H1 (cell line): ENCODE data around the gene GOLGA8R. TPM values are rescaled to one million over a fixed set of nuclear protein-coding genes. Genes with fewer than 3 reads are reported as not detected.
"Not testable (repeated sequence)": the region's sequence is repeated elsewhere in the genome, so short reads cannot be mapped to it uniquely, and the experiment has no call there.

Source experiments
- CTCF ChIA-PET: fragments of 300-600 bp; sonication (Branson Sonifier 250); formaldehyde crosslinking; loops from one replicate; lab custom pipeline; 2021; ENCODE audit not compliant: partially characterized antibody; lab: Charles Lee
- POLR2A ChIA-PET: fragments of 300-600 bp; sonication (Branson Sonifier 250); formaldehyde crosslinking; loops from one replicate; lab custom pipeline; 2021; ENCODE audit warnings: inconsistent platforms; ENCODE audit not compliant: partially characterized antibody; lab: Charles Lee
- DNase-seq, 2 experiments: peaks; one replicate each; pipeline versions ENCODE4 v3.0.0 to v3.0.0-alpha.2; 2010 to 2022; ENCODE audit warnings: low spot score in 2 of 2, low read depth in 1 of 2, mixed read lengths in 1 of 2
- FAIRE-seq: peaks from 2 replicates; lab custom pipeline; 2011; peaks lifted over from hg19 to GRCh38; lab: Jason Lieb, UNC
- H2AFZ ChIP-seq: 2 replicates; pipeline ENCODE4 v1.8.1; 2012; ENCODE audit warnings: low read length, inconsistent platforms
- H2AK5ac ChIP-seq: 2 replicates; pipeline ENCODE4 v1.6.1; 2013; ENCODE audit warnings: low read depth, low read length
- H2BK120ac ChIP-seq: replicated peaks from 2 replicates; pipeline ENCODE3; 2013; ENCODE audit warnings: low read depth, low read length, inconsistent platforms
- H2BK12ac ChIP-seq: 2 replicates; pipeline ENCODE4 v1.6.1; 2013; ENCODE audit warnings: low read depth, low read length
- H2BK15ac ChIP-seq: 2 replicates; pipeline ENCODE4 v1.6.1; 2013; ENCODE audit warnings: low read length
- H2BK20ac ChIP-seq: 2 replicates; pipeline ENCODE4 v1.6.1; 2013; ENCODE audit warnings: low read length
- H2BK5ac ChIP-seq: 2 replicates; pipeline ENCODE4 v1.6.1; 2013; ENCODE audit warnings: low read depth, low read length
- H3K14ac ChIP-seq: 2 replicates; pipeline ENCODE4 v1.6.1; 2013; ENCODE audit warnings: inconsistent platforms; ENCODE audit not compliant: insufficient read length
- H3K18ac ChIP-seq: 2 replicates; pipeline ENCODE4 v1.6.1; 2013; ENCODE audit warnings: low read length; ENCODE audit errors: extremely low read depth
- H3K23ac ChIP-seq: 2 replicates; pipeline ENCODE4 v1.6.1; 2013; ENCODE audit warnings: inconsistent platforms; ENCODE audit not compliant: insufficient read length
- H3K23me2 ChIP-seq: 2 replicates; pipeline ENCODE4 v1.6.1; 2013; ENCODE audit warnings: low read depth, low read length
- H3K27ac ChIP-seq: 2 replicates; pipeline ENCODE4 v1.6.1; 2011; ENCODE audit warnings: low read depth, low read length, inconsistent platforms
- H3K27me3 ChIP-seq, 4 experiments: replicated peaks in 1 of 4; 1 replicate in 1 of 4; 2 replicates in 3 of 4; pipeline versions ENCODE4 v1.6.1 to v1.8.1; 2011 to 2013; ENCODE audit warnings: low read length in 3 of 4, mild to moderate bottlenecking in 3 of 4, inconsistent platforms in 2 of 4, mixed read lengths in 2 of 4, moderate library complexity in 1 of 4; ENCODE audit not compliant: control insufficient read depth in 3 of 4, insufficient read depth in 3 of 4; ENCODE audit errors: extremely low read depth in 1 of 4
- H3K36me3 ChIP-seq, 4 experiments: 2 replicates each; pipeline versions ENCODE4 v1.6.1 to v1.8.1; 2011 to 2013; ENCODE audit warnings: mild to moderate bottlenecking in 4 of 4, low read length in 3 of 4, moderate library complexity in 2 of 4, control low read depth in 1 of 4, inconsistent platforms in 1 of 4; ENCODE audit not compliant: insufficient read depth in 4 of 4, control insufficient read depth in 2 of 4
- H3K4ac ChIP-seq: replicated peaks from 2 replicates; pipeline ENCODE3; 2013; ENCODE audit warnings: low read length, low read depth, mixed read lengths, inconsistent platforms; ENCODE audit not compliant: insufficient read length
- H3K4me1 ChIP-seq, 4 experiments: replicated peaks in 1 of 4; 1 replicate in 1 of 4; 2 replicates in 3 of 4; pipeline versions ENCODE4 v1.6.1 to v1.8.1; 2011 to 2013; ENCODE audit warnings: low read length in 3 of 4, inconsistent platforms in 2 of 4, mixed read lengths in 1 of 4; ENCODE audit not compliant: insufficient read depth in 4 of 4, control insufficient read depth in 3 of 4
- H3K4me2 ChIP-seq, 2 experiments: 2 replicates each; pipeline versions ENCODE4 v1.6.1 to v1.8.1; 2011 to 2013; ENCODE audit warnings: low read depth in 2 of 2, low read length in 2 of 2, control low read depth in 1 of 2, inconsistent platforms in 1 of 2, mild to moderate bottlenecking in 1 of 2; ENCODE audit not compliant: insufficient read depth in 1 of 2
- H3K4me3 ChIP-seq, 4 experiments: fragments of 200-600, 300-600 bp in 1 of 4; sonication (generic), shearing (Covaris generic), sonication (Bioruptor Twin) in 1 of 4; 2 replicates each; pipeline versions ENCODE4 v1.5.1 to v1.8.1; 2011 to 2016; ENCODE audit warnings: low read length in 4 of 4, low read depth in 3 of 4, control low read depth in 2 of 4, inconsistent platforms in 2 of 4, mild to moderate bottlenecking in 2 of 4, mixed read lengths in 1 of 4, moderate library complexity in 1 of 4; ENCODE audit not compliant: insufficient read depth in 2 of 4; ENCODE audit errors: extremely low read depth in 1 of 4
- H3K56ac ChIP-seq: replicated peaks from 2 replicates; pipeline ENCODE3; 2013; ENCODE audit warnings: low read depth, mild to moderate bottlenecking, mixed read lengths, low read length, inconsistent platforms; ENCODE audit not compliant: insufficient read length
- H3K79me1 ChIP-seq: 2 replicates; pipeline ENCODE4 v1.6.1; 2013; ENCODE audit warnings: low read depth, low read length, control low read depth
- H3K79me2 ChIP-seq, 2 experiments: 2 replicates each; pipeline versions ENCODE4 v1.6.1 to v1.8.1; 2012 to 2013; ENCODE audit warnings: low read length in 2 of 2, mild to moderate bottlenecking in 2 of 2, inconsistent platforms in 1 of 2; ENCODE audit not compliant: insufficient read depth in 2 of 2, control insufficient read depth in 1 of 2
- H3K9ac ChIP-seq, 4 experiments: replicated peaks in 1 of 4; 1 replicate in 1 of 4; 2 replicates in 3 of 4; pipeline versions ENCODE4 v1.6.1 to v1.8.1; 2011 to 2013; ENCODE audit warnings: low read depth in 3 of 4, low read length in 3 of 4, control low read depth in 2 of 4, mild to moderate bottlenecking in 2 of 4, moderate library complexity in 2 of 4, inconsistent platforms in 1 of 4; ENCODE audit errors: extremely low read depth in 1 of 4
- H3K9me3 ChIP-seq, 2 experiments: 2 replicates each; pipeline versions ENCODE4 v1.6.1 to v1.8.1; 2012 to 2013; ENCODE audit warnings: mild to moderate bottlenecking in 2 of 2, moderate library complexity in 2 of 2, control low read depth in 1 of 2, inconsistent platforms in 1 of 2, low read depth in 1 of 2, low read length in 1 of 2, mixed read lengths in 1 of 2; ENCODE audit not compliant: insufficient read depth in 2 of 2
- H4K20me1 ChIP-seq, 2 experiments: replicated peaks in 1 of 2; 2 replicates each; pipeline versions ENCODE3 to v1.8.1; 2011 to 2013; ENCODE audit warnings: inconsistent platforms in 2 of 2, low read length in 2 of 2, mild to moderate bottlenecking in 1 of 2; ENCODE audit not compliant: insufficient read depth in 2 of 2, control insufficient read depth in 1 of 2
- H4K5ac ChIP-seq: 2 replicates; pipeline ENCODE4 v1.6.1; 2013; ENCODE audit warnings: low read length, low read depth, mixed read lengths, inconsistent platforms; ENCODE audit not compliant: insufficient read length
- H4K8ac ChIP-seq: 2 replicates; pipeline ENCODE4 v1.8.0; 2013; ENCODE audit warnings: mild to moderate bottlenecking, moderate library complexity, low read length, inconsistent platforms; ENCODE audit not compliant: insufficient read depth; ENCODE audit errors: extremely low read depth
- H4K91ac ChIP-seq: replicated peaks from 2 replicates; pipeline ENCODE3; 2013; ENCODE audit warnings: low read length, mixed read lengths, inconsistent platforms; ENCODE audit not compliant: insufficient read length
- WGBS, 2 experiments: shearing (Covaris generic) in 1 of 2; methylation state at CpG; one replicate each; pipeline versions ENCODE4 v1.1.6 to v1.1.7; 2013 to 2015; ENCODE audit warnings: low lambda C conversion rate in 2 of 2, mixed read lengths in 2 of 2, inconsistent platforms in 1 of 2, low coverage in 1 of 2, missing lambda C conversion rate in 1 of 2; ENCODE audit not compliant: insufficient replicate concordance in 2 of 2, insufficient coverage in 1 of 2, insufficient read length in 1 of 2; ENCODE audit errors: extremely low coverage in 1 of 2, missing lambda C conversion rate in 1 of 2; 5-methylcytosine and 5-hydroxymethylcytosine counted together
- polyA plus RNA-seq, 7 experiments: library from polyadenylated mRNA; depleted of rRNA in 3 of 7; stranded (reverse) in 5 of 7; unstranded in 2 of 7; fragments of >200 nt in 5 of 7; fragments of 200-250 nt in 2 of 7; gene quantifications; 1 replicate in 5 of 7; 2 replicates in 1 of 7; 4 replicates in 1 of 7; pipeline versions ENCODE4 v1.2.1 to v1.2.3, GENCODE V29; 2011 to 2013; ENCODE audit warnings: missing spikeins in 2 of 7, mixed read lengths in 2 of 7
- total RNA-seq: library from RNA; stranded (reverse); fragmentation: NEBNext Ultra II Directional; extraction: Animal tissue kit (Norgen Biotek cat#: 25700); gene quantifications from 2 replicates; pipeline ENCODE4 v1.2.1, GENCODE V29; 2021

The GOLGA8R gene
- total and polyA plus RNA-seq, 2 of the 8 experiments (the other 6 are each of a cell fraction or from before 2014, with no cell fraction given), result 0.03 to 0.34 TPM

- H2BK120ac ChIP-seq, H3K18ac ChIP-seq, H3K4me3 ChIP-seq, H3K4me2 ChIP-seq, H3K4ac ChIP-seq, H3K79me2 ChIP-seq, H2AFZ ChIP-seq, DNase-seq, H3K27me3 ChIP-seq, FAIRE-seq, CTCF ChIA-PET, H3K4me1 ChIP-seq, H3K23ac ChIP-seq, POLR2A ChIA-PET, H4K20me1 ChIP-seq, H3K56ac ChIP-seq, H3K27ac ChIP-seq, H2BK5ac ChIP-seq, H3K79me1 ChIP-seq, H2BK15ac ChIP-seq, H4K5ac ChIP-seq, H3K9ac ChIP-seq, H2BK20ac ChIP-seq, H2BK12ac ChIP-seq, H4K91ac ChIP-seq, H4K8ac ChIP-seq, H2AK5ac ChIP-seq, H3K14ac ChIP-seq, H3K36me3 ChIP-seq, H3K9me3 ChIP-seq, H3K23me2 ChIP-seq: not testable (repeated sequence)
- 96% methylated on average over 5 of the region's 17 CpGs; no CpG with 5 or more reads in 1 of the 2 experiments for WGBS, 2 experiments
Observed at GRCh38 chr15:30367246-30367645, 46.8 kb downstream of the GOLGA8R start.

GRCh38 chr15:30361404-30361803, 52.7 kb downstream of the GOLGA8R start:
- H3K9ac ChIP-seq, H2BK120ac ChIP-seq, H2AFZ ChIP-seq, H3K4ac ChIP-seq, DNase-seq, H2BK20ac ChIP-seq, POLR2A ChIA-PET, H3K18ac ChIP-seq, H3K56ac ChIP-seq, FAIRE-seq, H2AK5ac ChIP-seq, H3K79me1 ChIP-seq, H2BK15ac ChIP-seq, H3K4me2 ChIP-seq, CTCF ChIA-PET, H2BK5ac ChIP-seq, H3K14ac ChIP-seq, H3K4me3 ChIP-seq, H3K27ac ChIP-seq, H3K36me3 ChIP-seq, H3K23me2 ChIP-seq, H4K5ac ChIP-seq, H3K79me2 ChIP-seq, H3K27me3 ChIP-seq, H4K91ac ChIP-seq, H2BK12ac ChIP-seq, H3K4me1 ChIP-seq, H4K20me1 ChIP-seq, H3K23ac ChIP-seq, H4K8ac ChIP-seq, H3K9me3 ChIP-seq: not testable (repeated sequence)
- 100% methylated on average over 2 of the region's 5 CpGs; no CpG with 5 or more reads in 1 of the 2 experiments for WGBS, 2 experiments
